AG04449 (cell line): Measurements from ENCODE around the gene SLC24A4.

Experiments
- CTCF ChIA-PET: fragments of 350-600 bp; formaldehyde crosslinking; extraction: SDS; loops from one replicate; lab custom pipeline; 2021; ENCODE audit warnings: antibody characterized with exemption; lab: Yijun Ruan, JAX
- POLR2A ChIA-PET: fragments of 400-600, 350-600 bp; formaldehyde crosslinking; extraction: SDS; loops from one replicate; lab custom pipeline; 2020; ENCODE audit warnings: antibody characterized with exemption, inconsistent platforms; lab: Yijun Ruan, JAX
- DNase-seq: peaks from one replicate; pipeline ENCODE4 v3.0.0-alpha.2; 2010; ENCODE audit warnings: low read depth, low spot score
- H3K4me3 ChIP-seq: 2 replicates; pipeline ENCODE4 v1.5.1; 2011; ENCODE audit warnings: low read depth, mild to moderate bottlenecking, control low read depth, low read length
- CTCF ChIP-seq: IDR thresholded peaks from one replicate; pipeline ENCODE4 v1.5.1; 2011; ENCODE audit warnings: mild to moderate bottlenecking, moderate library complexity, low read length, control low read depth, inconsistent platforms; ENCODE audit not compliant: insufficient read depth; ENCODE audit errors: missing control alignments

The SLC24A4 gene

GRCh38 chr14:92369097-92369496 is 46.1 kb downstream of the SLC24A4 start:
- ChIA-PET POLR2A (no interaction called here), CTCF (interaction anchor here (1.0 kb wide), 1 partner anchor 17 kb away, joined by 3 read pairs; no protein-coding TSS in a partner anchor)
- DNase-seq, result no peak
- no peak for TF ChIP-seq CTCF
- no peak overlapping the region for H3K4me3 ChIP-seq

GRCh38 chr14:92372230-92372629 is 49.3 kb downstream of the SLC24A4 start:
- TF ChIP-seq CTCF, result no peak
- ChIA-PET CTCF (no interaction called here), POLR2A (no interaction called here)
- no peak for DNase-seq
- H3K4me3 ChIP-seq, result no peak overlapping the region

- no peak for TF ChIP-seq CTCF
- CTCF ChIA-PET, result no interaction called here
Observed at GRCh38 chr14:92373336-92373735, 50.4 kb downstream of the SLC24A4 start.

GRCh38 chr14:92380131-92380530 is 57.2 kb downstream of the SLC24A4 start:
- ChIA-PET CTCF (no interaction called here), POLR2A (no interaction called here)
- TF ChIP-seq CTCF, result no peak
- H3K4me3 ChIP-seq, result no peak overlapping the region
- no peak for DNase-seq

More at GRCh38 chr14:92373336-92373735, 50.4 kb downstream of the SLC24A4 start:
- H3K4me3 ChIP-seq, result no peak overlapping the region
- no peak for DNase-seq
- POLR2A ChIA-PET, result no interaction called here

GRCh38 chr14:92380582-92380981 is 57.6 kb downstream of the SLC24A4 start:
- no peak for TF ChIP-seq CTCF
- POLR2A ChIA-PET, result no interaction called here
- no peak for DNase-seq
- H3K4me3 ChIP-seq, result no peak overlapping the region
- CTCF ChIA-PET, result no interaction called here

- peak; percentile 22 for TF ChIP-seq CTCF
- CTCF ChIA-PET, result interaction anchor here (1.2 kb wide), 1 partner anchor 304 kb away, joined by 4 read pairs; no protein-coding TSS in a partner anchor
- no peak overlapping the region for H3K4me3 ChIP-seq
- DNase-seq, result no peak
- POLR2A ChIA-PET, result no interaction called here
Observed at GRCh38 chr14:92382677-92383076, 59.7 kb downstream of the SLC24A4 start.
